ENCODE data around the gene MRPL10.

Gene MRPL10

DNA sequence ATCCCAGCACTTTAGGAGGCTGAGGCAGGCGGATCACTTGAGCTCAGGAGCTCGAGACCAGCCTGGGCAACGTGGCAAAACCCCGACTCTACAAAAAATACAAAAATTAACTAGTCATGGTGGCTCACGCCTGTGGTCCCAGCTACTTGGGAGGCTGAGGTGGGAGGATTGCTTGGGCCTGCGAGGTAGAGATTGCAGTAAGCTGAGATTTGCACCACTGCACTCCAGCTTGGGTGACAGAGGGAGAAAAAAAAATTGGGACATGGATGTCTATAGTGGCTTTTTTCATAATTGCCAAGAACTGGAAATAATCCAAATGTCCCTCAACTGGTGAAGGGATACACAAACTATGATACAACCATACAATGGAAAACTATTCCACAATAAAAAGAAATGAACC is 38.4 kb downstream of the MRPL10 start:
- Histone ChIP-seq H3K27me3 (ENCODE audit: control insufficient read depth in 1 of 2, insufficient read depth in 2 of 2, low read length in 2 of 2) (peaks cover 20 to 44% of the 10 kb centered on the region in 2 donors), H3K27ac (ENCODE audit: low read depth, low read length) (no peak overlapping the region), H3K9me3 (ENCODE audit: low read length) (no peaks in the 10 kb centered on the region), H3K36me3 (ENCODE audit: insufficient read depth, low read length) (no peaks in the 10 kb centered on the region), H3K4me1 (ENCODE audit: insufficient read depth, low read length) (no peaks in the 10 kb centered on the region), H3K9ac (ENCODE audit: low read length) (no peak overlapping the region), H3K4me3 (ENCODE audit: low read depth in 1 of 2, low read length in 2 of 2) (no peak overlapping the region)

DNA sequence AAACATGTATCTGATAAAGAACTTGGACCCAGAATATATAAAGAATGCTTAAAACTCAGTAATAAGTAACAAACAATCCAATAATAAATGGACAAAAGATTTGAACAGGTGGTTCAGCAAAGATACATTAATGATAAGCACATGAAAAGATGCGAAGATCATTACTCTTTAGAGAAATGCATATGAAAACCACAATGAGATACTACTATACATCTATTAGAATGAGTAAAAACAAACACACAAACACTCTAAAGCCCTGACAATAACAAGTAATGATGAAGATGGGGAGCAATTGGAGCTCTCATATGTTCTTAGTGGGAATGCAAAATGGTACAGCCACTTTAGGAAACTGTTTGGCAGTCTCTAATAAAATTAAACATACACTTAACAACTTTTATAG is 38.9 kb downstream of the MRPL10 start:
- peaks cover 20 to 44% of the 10 kb centered on the region in 2 donors for H3K27me3 ChIP-seq (ENCODE audit: control insufficient read depth in 1 of 2, insufficient read depth in 2 of 2, low read length in 2 of 2)

DNA sequence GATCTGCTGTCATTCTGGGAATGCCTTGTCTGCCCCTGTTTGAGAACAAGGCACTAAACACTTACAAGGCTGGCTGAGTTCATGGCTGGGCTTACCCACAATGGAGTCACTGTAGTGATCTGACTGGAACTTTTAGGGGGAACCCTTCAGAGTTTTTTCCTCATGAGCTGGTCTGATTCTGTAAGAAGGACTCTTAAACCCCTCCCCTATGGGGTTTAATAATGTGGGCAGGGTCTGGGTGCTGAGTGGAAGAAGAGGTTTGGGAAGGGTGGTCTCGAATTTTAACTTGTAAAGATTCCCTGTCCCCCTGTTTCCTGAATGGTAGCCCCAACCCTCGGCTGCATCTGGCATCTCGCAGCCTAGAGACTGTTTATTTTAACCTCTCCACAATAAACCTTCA is 40.3 kb downstream of the MRPL10 start:
- Histone ChIP-seq H3K4me1 (ENCODE audit: insufficient read depth, low read length) (no peaks in the 10 kb centered on the region), H3K27me3 (ENCODE audit: control insufficient read depth in 1 of 2, insufficient read depth in 2 of 2, low read length in 2 of 2) (peaks cover 20 to 44% of the 10 kb centered on the region in 2 donors), H3K9me3 (ENCODE audit: low read length) (no peaks in the 10 kb centered on the region), H3K4me3 (ENCODE audit: low read depth in 1 of 2, low read length in 2 of 2) (no peak overlapping the region), H3K27ac (ENCODE audit: low read depth, low read length) (no peak overlapping the region), H3K9ac (ENCODE audit: low read length) (no peak overlapping the region), H3K36me3 (ENCODE audit: insufficient read depth, low read length) (no peaks in the 10 kb centered on the region)

More for the DNA sequence above, 38.9 kb downstream of the MRPL10 start:
- Histone ChIP-seq H3K4me3 (ENCODE audit: low read depth in 1 of 2, low read length in 2 of 2) (no peak overlapping the region), H3K4me1 (ENCODE audit: insufficient read depth, low read length) (no peaks in the 10 kb centered on the region), H3K9ac (ENCODE audit: low read length) (no peak overlapping the region), H3K9me3 (ENCODE audit: low read length) (no peaks in the 10 kb centered on the region), H3K27ac (ENCODE audit: low read depth, low read length) (no peak overlapping the region), H3K36me3 (ENCODE audit: insufficient read depth, low read length) (no peaks in the 10 kb centered on the region)

DNA sequence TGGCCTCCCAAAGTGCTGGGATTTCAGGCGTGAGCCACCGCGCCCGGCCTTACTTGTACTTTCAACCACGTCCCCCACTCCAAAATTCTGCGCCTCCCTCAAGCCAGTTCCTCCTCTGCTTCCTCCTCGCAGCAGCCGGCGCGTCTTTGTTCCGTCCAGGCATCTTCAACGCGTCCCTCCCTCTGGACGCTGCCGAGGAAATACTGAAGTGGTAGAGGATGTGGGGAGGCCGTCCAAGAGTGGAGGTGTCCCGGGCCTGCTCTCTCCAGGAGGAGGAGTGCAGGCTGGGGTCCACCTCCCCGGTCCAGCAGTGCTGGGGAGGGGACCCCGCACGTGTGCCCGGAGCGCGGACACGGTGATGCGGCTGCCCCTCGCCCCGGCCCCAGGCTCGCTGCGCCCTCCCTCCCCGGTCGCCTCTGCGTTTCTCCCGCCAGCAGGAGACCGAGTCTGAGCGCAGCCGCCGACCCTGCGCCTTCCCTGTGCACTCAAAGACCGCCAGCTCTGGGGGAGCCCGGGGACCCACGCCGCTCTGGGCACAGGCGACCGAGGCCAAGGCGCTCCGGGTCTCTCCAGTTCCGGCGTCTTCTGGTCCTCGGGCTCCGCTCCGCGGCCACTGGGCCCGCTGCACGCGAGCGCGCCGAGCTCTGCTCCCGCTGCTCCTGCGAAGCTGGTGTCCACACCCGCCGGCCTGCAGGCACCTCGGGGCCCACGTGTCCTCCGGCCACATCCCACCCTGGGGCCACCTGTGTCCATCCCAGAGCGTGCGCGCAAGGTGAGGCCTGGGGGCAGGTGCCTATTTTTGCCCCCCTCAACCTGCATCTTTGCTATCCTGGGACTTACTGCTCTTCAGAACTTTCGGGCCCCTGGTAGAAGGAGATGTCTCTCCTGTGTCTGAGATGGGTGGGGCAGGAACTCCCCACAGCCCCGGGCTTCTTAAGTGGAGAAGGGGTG is 41.5 kb downstream of the MRPL10 start:
- no peaks in the 10 kb centered on the region for H3K4me1 ChIP-seq (ENCODE audit: insufficient read depth, low read length)
- H3K4me3 ChIP-seq (ENCODE audit: low read depth in 1 of 2, low read length in 2 of 2) = peak overlapping the region in 1 of 2 donors; percentile 27
- H3K36me3 ChIP-seq (ENCODE audit: insufficient read depth, low read length) = no peaks in the 10 kb centered on the region
- H3K27me3 ChIP-seq (ENCODE audit: control insufficient read depth in 1 of 2, insufficient read depth in 2 of 2, low read length in 2 of 2) = peaks cover 20 to 44% of the 10 kb centered on the region in 2 donors
- no peak overlapping the region for H3K27ac ChIP-seq (ENCODE audit: low read depth, low read length)
- H3K9me3 ChIP-seq (ENCODE audit: low read length) = no peaks in the 10 kb centered on the region
- H3K9ac ChIP-seq (ENCODE audit: low read length) = no peak overlapping the region

- peaks cover under 1 to 19% of the 10 kb centered on the region in 2 donors for H3K27me3 ChIP-seq (ENCODE audit: control insufficient read depth in 1 of 2, insufficient read depth in 2 of 2, low read length in 2 of 2)
- H3K27ac ChIP-seq (ENCODE audit: low read depth, low read length) = no peak overlapping the region
- H3K4me3 ChIP-seq (ENCODE audit: low read depth in 1 of 2, low read length in 2 of 2) = no peak overlapping the region
- H3K36me3 ChIP-seq (ENCODE audit: insufficient read depth, low read length) = no peaks in the 10 kb centered on the region
- H3K9me3 ChIP-seq (ENCODE audit: low read length) = no peaks in the 10 kb centered on the region
- no peak overlapping the region for H3K9ac ChIP-seq (ENCODE audit: low read length)
- H3K4me1 ChIP-seq (ENCODE audit: insufficient read depth, low read length) = no peaks in the 10 kb centered on the region
Observed at GRCh38 chr17:47785538-47786123, 45.7 kb downstream of the MRPL10 start.

DNA sequence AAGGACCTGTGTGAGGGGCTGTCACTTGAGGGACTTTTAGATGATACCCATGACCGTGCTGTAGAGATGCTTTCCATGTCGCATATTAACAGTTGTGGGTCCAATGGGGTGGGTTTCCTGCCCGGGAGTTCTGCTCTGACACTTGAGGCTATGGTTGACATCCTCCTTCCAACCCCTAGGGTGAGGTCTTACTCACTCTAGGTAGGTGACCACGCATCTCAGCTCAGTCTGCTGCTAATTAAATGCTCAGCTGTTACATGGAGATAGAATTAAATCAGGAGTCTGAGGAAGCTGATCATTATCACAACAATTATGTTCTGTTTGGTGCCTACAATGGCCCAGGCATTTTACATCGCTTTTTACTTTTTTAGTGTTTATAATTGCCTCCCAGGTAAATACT is 49.9 kb downstream of the MRPL10 start:
- H3K9me3 ChIP-seq (ENCODE audit: low read length) = no peaks in the 10 kb centered on the region
- no peak overlapping the region for H3K4me3 ChIP-seq (ENCODE audit: low read depth in 1 of 2, low read length in 2 of 2)
- peaks cover 16 to 22% of the 10 kb centered on the region in 2 donors for H3K27me3 ChIP-seq (ENCODE audit: control insufficient read depth in 1 of 2, insufficient read depth in 2 of 2, low read length in 2 of 2)
- H3K36me3 ChIP-seq (ENCODE audit: insufficient read depth, low read length) = no peaks in the 10 kb centered on the region
- no peak overlapping the region for H3K27ac ChIP-seq (ENCODE audit: low read depth, low read length)
- H3K4me1 ChIP-seq (ENCODE audit: insufficient read depth, low read length) = no peaks in the 10 kb centered on the region
- H3K9ac ChIP-seq (ENCODE audit: low read length) = no peak overlapping the region

GRCh38 chr17:47778184-47778635 is 53.1 kb downstream of the MRPL10 start:
- no peak overlapping the region for H3K9ac ChIP-seq (ENCODE audit: low read length)

DNA sequence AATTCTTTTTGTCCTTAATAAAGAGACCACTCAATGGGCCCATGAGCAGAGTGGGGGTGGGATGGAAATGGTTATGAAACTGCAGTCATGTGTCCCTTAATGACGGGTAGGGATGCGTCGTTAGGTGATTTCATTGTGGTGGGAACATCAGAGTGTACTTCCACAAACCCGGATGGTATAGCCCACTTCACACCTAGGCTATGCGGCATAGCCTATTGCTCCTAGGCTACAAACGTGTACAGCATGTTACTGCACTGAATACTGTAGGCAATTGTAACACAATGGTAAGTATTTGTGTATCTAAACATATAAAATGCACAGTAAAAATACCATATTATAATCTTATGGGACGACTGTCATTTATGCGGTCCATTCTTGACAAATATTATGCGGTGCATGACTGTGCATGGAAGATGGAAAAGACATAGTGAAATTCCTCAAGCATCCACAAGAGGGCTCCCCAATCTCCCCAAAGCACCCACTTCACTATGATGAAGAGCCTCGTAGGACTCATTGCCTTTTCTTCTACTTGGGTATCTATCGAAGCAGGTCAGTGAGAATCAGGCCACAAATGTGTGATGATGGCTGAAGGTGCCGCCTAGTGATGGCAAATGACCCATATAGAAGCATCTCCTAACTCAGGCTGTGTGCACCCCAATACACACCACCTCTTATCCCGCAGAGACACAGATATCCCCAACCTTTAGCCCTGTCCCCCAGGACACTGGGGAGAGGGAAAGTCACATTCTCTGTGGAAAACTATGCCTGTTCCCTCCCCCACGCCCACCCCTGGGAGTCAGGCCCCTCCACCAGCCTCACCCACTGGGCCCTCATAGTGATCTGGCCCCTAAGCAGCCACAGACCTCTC is 54.8 kb downstream of the MRPL10 start:
- peaks cover 34 to 39% of the 10 kb centered on the region in 2 donors for H3K27me3 ChIP-seq (ENCODE audit: control insufficient read depth in 1 of 2, insufficient read depth in 2 of 2, low read length in 2 of 2)

More at GRCh38 chr17:47778184-47778635, 53.1 kb downstream of the MRPL10 start:
- no peaks in the 10 kb centered on the region for H3K4me1 ChIP-seq (ENCODE audit: insufficient read depth, low read length)
- no peak overlapping the region for H3K4me3 ChIP-seq (ENCODE audit: low read depth in 1 of 2, low read length in 2 of 2)
- H3K27ac ChIP-seq (ENCODE audit: low read depth, low read length) = no peak overlapping the region
- no peaks in the 10 kb centered on the region for H3K9me3 ChIP-seq (ENCODE audit: low read length)
- H3K27me3 ChIP-seq (ENCODE audit: control insufficient read depth in 1 of 2, insufficient read depth in 2 of 2, low read length in 2 of 2) = peaks cover 34 to 39% of the 10 kb centered on the region in 2 donors
- H3K36me3 ChIP-seq (ENCODE audit: insufficient read depth, low read length) = no peaks in the 10 kb centered on the region

GRCh38 chr17:47774987-47775580 is 56.3 kb downstream of the MRPL10 start:
- H3K4me1 ChIP-seq (ENCODE audit: insufficient read depth, low read length) = no peaks in the 10 kb centered on the region
- no peak overlapping the region for H3K4me3 ChIP-seq (ENCODE audit: low read depth in 1 of 2, low read length in 2 of 2)
- no peak overlapping the region for H3K27ac ChIP-seq (ENCODE audit: low read depth, low read length)
- no peaks in the 10 kb centered on the region for H3K36me3 ChIP-seq (ENCODE audit: insufficient read depth, low read length)
- peaks cover 34 to 39% of the 10 kb centered on the region in 2 donors for H3K27me3 ChIP-seq (ENCODE audit: control insufficient read depth in 1 of 2, insufficient read depth in 2 of 2, low read length in 2 of 2)
- H3K9ac ChIP-seq (ENCODE audit: low read length) = no peak overlapping the region
- no peaks in the 10 kb centered on the region for H3K9me3 ChIP-seq (ENCODE audit: low read length)

More for the DNA sequence above, 54.8 kb downstream of the MRPL10 start:
- H3K9ac ChIP-seq (ENCODE audit: low read length) = no peak overlapping the region
- H3K4me3 ChIP-seq (ENCODE audit: low read depth in 1 of 2, low read length in 2 of 2) = no peak overlapping the region
- no peaks in the 10 kb centered on the region for H3K4me1 ChIP-seq (ENCODE audit: insufficient read depth, low read length)
- H3K9me3 ChIP-seq (ENCODE audit: low read length) = no peaks in the 10 kb centered on the region
- no peaks in the 10 kb centered on the region for H3K36me3 ChIP-seq (ENCODE audit: insufficient read depth, low read length)
- no peak overlapping the region for H3K27ac ChIP-seq (ENCODE audit: low read depth, low read length)

DNA sequence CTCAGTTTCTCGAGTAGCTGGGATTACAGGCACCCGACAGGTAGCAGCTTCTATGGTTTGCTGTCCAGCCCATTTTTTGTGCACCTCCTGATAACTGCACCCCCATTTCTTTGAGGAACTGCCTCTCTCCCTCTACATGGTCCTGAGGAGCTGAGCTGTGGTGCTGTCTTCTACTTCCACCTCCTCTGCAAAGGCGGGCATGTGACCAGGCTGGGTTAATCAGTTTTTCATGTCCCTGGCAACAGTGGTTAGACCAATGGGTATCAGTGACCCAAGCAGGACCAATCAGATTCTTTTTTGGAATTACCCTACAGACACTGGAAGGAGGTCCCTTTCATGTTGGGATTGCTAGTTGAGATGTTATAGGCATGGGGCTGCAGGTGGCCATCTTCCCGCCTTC is 57.0 kb downstream of the MRPL10 start:
- Histone ChIP-seq H3K4me1 (ENCODE audit: insufficient read depth, low read length) (no peaks in the 10 kb centered on the region), H3K27me3 (ENCODE audit: control insufficient read depth in 1 of 2, insufficient read depth in 2 of 2, low read length in 2 of 2) (peaks cover 34 to 39% of the 10 kb centered on the region in 2 donors), H3K4me3 (ENCODE audit: low read depth in 1 of 2, low read length in 2 of 2) (no peak overlapping the region), H3K9ac (ENCODE audit: low read length) (no peak overlapping the region), H3K9me3 (ENCODE audit: low read length) (no peaks in the 10 kb centered on the region), H3K36me3 (ENCODE audit: insufficient read depth, low read length) (no peaks in the 10 kb centered on the region), H3K27ac (ENCODE audit: low read depth, low read length) (no peak overlapping the region)

Data from muscle layer of colon (tissue), 2 donors.